Ovary (tissue), 3 donors: Measurements from ENCODE around the gene GMEB2.

Experiments
- EP300 ChIP-seq: sonication (generic); formaldehyde crosslinking; IDR thresholded peaks from one replicate; pipeline ENCODE4 v1.6.1; 2017; ENCODE audit warnings: antibody characterized with exemption
- POLR2A ChIP-seq: fragments of 450-650 bp; IDR thresholded peaks from one replicate; pipeline ENCODE4 v1.6.1; 2017; ENCODE audit warnings: antibody characterized with exemption, mild to moderate bottlenecking, moderate library complexity
- TF ChIP-seq, protein P1 (sequence below), 3 donors: fragments of 450-650 bp in 2 of 3; fragments of 200-600 bp in 1 of 3; IDR thresholded peaks; one replicate each; pipeline versions ENCODE4 v1.5.1 to v1.8.0; 2016 to 2022; ENCODE audit warnings: antibody characterized with exemption in 3 of 3, mild to moderate bottlenecking in 1 of 3
- donor health status: DM: no; HTN: no; CAD: no.

DNA sequence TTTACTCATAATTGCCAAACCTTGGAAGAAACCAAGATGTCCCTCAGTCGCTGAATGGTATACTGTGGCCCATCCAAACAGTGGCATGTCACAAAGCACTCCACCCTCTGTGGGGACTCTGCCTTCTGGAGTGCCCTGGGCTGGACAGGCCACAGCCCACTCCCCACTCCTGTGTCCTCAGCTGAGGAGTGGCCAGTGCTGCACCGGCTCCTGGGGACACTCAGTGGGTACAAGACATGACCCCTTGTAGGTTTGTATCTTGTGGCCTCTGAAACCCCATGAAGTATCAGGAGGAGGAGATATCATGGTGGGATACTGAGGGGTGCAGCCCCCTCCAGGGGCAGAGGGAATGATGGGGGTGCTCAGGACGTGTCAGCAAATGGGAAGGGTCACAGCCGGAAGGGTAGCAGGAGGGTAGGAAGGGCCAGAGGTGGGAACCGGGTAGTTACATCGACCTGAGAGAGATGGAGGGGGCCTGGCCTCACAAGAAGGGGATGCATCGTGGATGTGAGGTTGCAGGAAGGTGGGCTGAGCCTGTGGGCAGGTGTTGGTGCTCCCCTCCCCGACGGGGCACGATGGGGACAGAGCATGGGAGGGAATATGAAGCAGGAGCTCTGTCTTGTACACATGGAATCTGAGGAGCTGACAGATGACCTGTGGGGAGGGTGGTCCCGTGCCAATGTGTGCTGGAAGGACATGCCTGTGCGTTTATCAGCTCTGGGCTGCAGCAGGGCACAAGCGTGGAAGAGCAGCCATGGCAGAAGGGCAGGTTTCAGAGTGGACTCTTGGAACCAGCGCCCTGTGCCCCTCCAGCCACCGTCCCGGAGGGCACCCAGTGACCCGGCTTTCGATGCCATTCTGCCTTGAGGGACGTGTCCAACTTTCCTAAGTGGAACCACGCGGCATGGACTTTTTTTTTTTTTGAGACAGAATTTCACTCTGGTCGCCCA is 41.0 kb downstream of the GMEB2 start:
- TF ChIP-seq, protein P1, sequence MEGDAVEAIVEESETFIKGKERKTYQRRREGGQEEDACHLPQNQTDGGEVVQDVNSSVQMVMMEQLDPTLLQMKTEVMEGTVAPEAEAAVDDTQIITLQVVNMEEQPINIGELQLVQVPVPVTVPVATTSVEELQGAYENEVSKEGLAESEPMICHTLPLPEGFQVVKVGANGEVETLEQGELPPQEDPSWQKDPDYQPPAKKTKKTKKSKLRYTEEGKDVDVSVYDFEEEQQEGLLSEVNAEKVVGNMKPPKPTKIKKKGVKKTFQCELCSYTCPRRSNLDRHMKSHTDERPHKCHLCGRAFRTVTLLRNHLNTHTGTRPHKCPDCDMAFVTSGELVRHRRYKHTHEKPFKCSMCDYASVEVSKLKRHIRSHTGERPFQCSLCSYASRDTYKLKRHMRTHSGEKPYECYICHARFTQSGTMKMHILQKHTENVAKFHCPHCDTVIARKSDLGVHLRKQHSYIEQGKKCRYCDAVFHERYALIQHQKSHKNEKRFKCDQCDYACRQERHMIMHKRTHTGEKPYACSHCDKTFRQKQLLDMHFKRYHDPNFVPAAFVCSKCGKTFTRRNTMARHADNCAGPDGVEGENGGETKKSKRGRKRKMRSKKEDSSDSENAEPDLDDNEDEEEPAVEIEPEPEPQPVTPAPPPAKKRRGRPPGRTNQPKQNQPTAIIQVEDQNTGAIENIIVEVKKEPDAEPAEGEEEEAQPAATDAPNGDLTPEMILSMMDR (IDR thresholded peaks at IDR 0.05), result no peak
- TF ChIP-seq POLR2A (no peak), EP300 (no peak)
